ENCODE data around the gene OR2T4. TPM values are rescaled to one million over a fixed set of nuclear protein-coding genes. Genes with fewer than 3 reads are reported as not detected.

The OR2T4 gene
- total RNA-seq, 1 donor, result not detected

GRCh38 chr1:248372394-248372793 lies 10.9 kb downstream of the OR2T4 start:
- DNase-seq (ENCODE audit: low read depth), result no peak
- no peak for TF ChIP-seq CTCF (IDR thresholded peaks at IDR 0.05; ENCODE audit: insufficient read depth, low read length)
- no peak overlapping the region for H3K4me3 ChIP-seq (ENCODE audit: low read depth, low read length)

GRCh38 chr1:248373761-248374160 lies 12.3 kb downstream of the OR2T4 start:
- no peak for TF ChIP-seq CTCF (IDR thresholded peaks at IDR 0.05; ENCODE audit: insufficient read depth, low read length)
- DNase-seq (ENCODE audit: low read depth), result no peak
- H3K4me3 ChIP-seq (ENCODE audit: low read depth, low read length), result no peak overlapping the region

GRCh38 chr1:248375446-248375845 lies 14.0 kb downstream of the OR2T4 start, which contains the start of gene OR2T6:
Gene OR2T6 (plus strand): TSS chr1:248375746. CDS start chr1:248387609, 11,863 bp downstream.
- no peak for DNase-seq (ENCODE audit: low read depth)
- no peak for TF ChIP-seq CTCF (IDR thresholded peaks at IDR 0.05; ENCODE audit: insufficient read depth, low read length)
- H3K4me3 ChIP-seq (ENCODE audit: low read depth, low read length), result no peak within 1 kb of the TSS

- DNase-seq (ENCODE audit: low read depth), result no peak
- no peak overlapping the region for H3K4me3 ChIP-seq (ENCODE audit: low read depth, low read length)
- no peak for TF ChIP-seq CTCF (IDR thresholded peaks at IDR 0.05; ENCODE audit: insufficient read depth, low read length)
Measured at GRCh38 chr1:248376916-248377315, 15.5 kb downstream of the OR2T4 start.

GRCh38 chr1:248380854-248381253 lies 19.4 kb downstream of the OR2T4 start:
- no peak for TF ChIP-seq CTCF (IDR thresholded peaks at IDR 0.05; ENCODE audit: insufficient read depth, low read length)
- H3K4me3 ChIP-seq (ENCODE audit: low read depth, low read length), result no peak overlapping the region
- no peak for DNase-seq (ENCODE audit: low read depth)

GRCh38 chr1:248388426-248388825 lies 27.0 kb downstream of the OR2T4 start:
- DNase-seq (ENCODE audit: low read depth), result no peak
- no peak overlapping the region for H3K4me3 ChIP-seq (ENCODE audit: low read depth, low read length)
- TF ChIP-seq CTCF (IDR thresholded peaks at IDR 0.05; ENCODE audit: insufficient read depth, low read length), result no peak

GRCh38 chr1:248393050-248393449 lies 31.6 kb downstream of the OR2T4 start:
- DNase-seq (ENCODE audit: low read depth), result no peak
- H3K4me3 ChIP-seq (ENCODE audit: low read depth, low read length), result no peak overlapping the region
- no peak for TF ChIP-seq CTCF (IDR thresholded peaks at IDR 0.05; ENCODE audit: insufficient read depth, low read length)
